MM.1S (cell line): ENCODE data around the gene TBX6.

Source experiments
- EZH2 ChIP-seq: fragments of 300-600 bp; sonication (generic); optimal IDR thresholded peaks from 2 replicates; pipeline ENCODE3; 2017; ENCODE audit warnings: low read depth, mild to moderate bottlenecking, antibody characterized with exemption, low read length, mixed read lengths
- EZH2phosphoT487 ChIP-seq: fragments of 300-600 bp; sonication (generic); IDR thresholded peaks from 2 replicates; pipeline ENCODE4 v1.6.1; 2018; ENCODE audit warnings: antibody characterized with exemption, low read length
- TF ChIP-seq, protein P1 (sequence below): fragments of 300-600 bp; sonication (generic); IDR thresholded peaks from 2 replicates; pipeline ENCODE4 v1.5.1; 2016; ENCODE audit warnings: antibody characterized with exemption, low read length, mixed read lengths

DNA sequence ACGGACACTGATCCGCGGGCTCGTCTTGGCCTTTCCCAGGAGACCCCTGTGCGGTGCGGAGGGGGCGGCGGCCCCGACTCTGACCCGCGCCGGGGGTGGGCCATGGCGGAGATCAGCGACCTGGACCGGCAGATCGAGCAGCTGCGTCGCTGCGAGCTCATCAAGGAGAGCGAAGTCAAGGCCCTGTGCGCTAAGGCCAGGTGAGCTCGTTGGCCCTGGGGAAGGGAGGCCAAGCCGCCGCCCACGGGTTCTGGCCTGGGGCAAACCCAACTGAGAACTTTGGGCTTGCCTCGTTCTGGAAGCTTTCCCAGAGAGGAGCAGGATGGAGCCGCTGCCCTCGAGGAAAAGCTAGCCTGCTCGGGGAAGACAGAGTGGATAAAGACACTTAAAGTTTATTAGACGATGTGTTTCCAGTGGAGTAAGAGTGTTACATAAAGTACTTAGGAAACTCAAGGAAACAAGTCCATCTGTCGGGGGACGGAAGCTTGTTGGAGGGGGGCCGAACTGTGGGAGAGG lies 15.4 kb downstream of the TBX6 start:
- TF ChIP-seq, protein P1, sequence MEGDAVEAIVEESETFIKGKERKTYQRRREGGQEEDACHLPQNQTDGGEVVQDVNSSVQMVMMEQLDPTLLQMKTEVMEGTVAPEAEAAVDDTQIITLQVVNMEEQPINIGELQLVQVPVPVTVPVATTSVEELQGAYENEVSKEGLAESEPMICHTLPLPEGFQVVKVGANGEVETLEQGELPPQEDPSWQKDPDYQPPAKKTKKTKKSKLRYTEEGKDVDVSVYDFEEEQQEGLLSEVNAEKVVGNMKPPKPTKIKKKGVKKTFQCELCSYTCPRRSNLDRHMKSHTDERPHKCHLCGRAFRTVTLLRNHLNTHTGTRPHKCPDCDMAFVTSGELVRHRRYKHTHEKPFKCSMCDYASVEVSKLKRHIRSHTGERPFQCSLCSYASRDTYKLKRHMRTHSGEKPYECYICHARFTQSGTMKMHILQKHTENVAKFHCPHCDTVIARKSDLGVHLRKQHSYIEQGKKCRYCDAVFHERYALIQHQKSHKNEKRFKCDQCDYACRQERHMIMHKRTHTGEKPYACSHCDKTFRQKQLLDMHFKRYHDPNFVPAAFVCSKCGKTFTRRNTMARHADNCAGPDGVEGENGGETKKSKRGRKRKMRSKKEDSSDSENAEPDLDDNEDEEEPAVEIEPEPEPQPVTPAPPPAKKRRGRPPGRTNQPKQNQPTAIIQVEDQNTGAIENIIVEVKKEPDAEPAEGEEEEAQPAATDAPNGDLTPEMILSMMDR = no peak
- TF ChIP-seq EZH2phosphoT487 (no peak), EZH2 (no peak)
